GM23248 (cell line): ENCODE results near the gene RCE1.

Experiments
- EZH2 ChIP-seq: fragments of 200-600 bp; sonication (generic); IDR thresholded peaks from 2 replicates; pipeline ENCODE4 v1.6.1; 2018; ENCODE audit warnings: antibody characterized with exemption, mild to moderate bottlenecking; ENCODE audit not compliant: insufficient read depth, poor library complexity, severe bottlenecking
- EZH2phosphoT487 ChIP-seq: fragments of 200-600 bp; sonication (generic); IDR thresholded peaks from 2 replicates; pipeline ENCODE4 v1.6.1; 2018; ENCODE audit warnings: antibody characterized with exemption, moderate library complexity, mild to moderate bottlenecking, low read depth; ENCODE audit not compliant: insufficient read depth

DNA sequence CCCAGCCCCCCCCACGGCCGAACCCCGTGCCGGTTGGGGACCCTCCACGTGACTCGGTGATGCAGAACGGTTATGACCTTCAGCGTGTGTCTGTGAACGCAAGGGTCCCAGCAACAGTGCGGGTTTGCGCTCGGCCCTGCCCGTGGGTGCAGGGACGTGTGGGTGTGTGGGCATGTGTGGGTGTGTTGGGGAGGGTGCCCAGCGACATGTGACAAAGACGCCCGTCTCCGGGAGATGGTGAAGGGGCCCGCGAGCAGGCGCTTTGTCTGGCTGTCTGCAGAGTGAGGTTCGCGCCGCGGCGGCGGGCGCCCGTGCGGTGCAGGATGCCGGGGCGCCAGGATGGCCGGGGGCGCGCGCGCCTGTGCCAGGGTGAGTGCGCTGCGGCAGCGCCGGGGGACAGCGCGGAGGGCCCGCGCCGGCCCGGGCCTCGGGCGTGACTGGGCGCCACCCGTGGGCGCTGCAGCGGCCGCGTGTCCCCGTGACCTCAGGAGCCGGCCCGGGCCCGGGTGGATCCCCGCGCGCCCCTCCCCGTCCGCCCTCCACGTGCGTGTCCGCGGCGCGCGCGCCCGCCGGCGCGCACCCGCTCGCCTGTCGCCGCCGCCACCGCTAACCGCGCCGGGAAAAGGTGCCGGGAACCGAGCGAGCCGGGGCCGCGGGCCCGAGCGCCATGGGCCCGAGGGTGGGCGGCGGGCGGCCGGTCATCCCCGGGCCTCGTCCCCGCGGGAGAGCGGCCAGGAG lies 13.4 kb downstream of the RCE1 start, which contains the start of gene LRFN4:
- no peak for TF ChIP-seq EZH2phosphoT487
- no peak for TF ChIP-seq EZH2
